H1 (cell line): ENCODE measurements around the gene ASB1. TPM values are rescaled to one million over a fixed set of nuclear protein-coding genes. Genes with fewer than 3 reads are reported as not detected.

Experiments
- CTCF ChIA-PET: fragments of 300-600 bp; sonication (Branson Sonifier 250); formaldehyde crosslinking; loops from one replicate; lab custom pipeline; 2021; ENCODE audit not compliant: partially characterized antibody; lab: Charles Lee
- POLR2A ChIA-PET: fragments of 300-600 bp; sonication (Branson Sonifier 250); formaldehyde crosslinking; loops from one replicate; lab custom pipeline; 2021; ENCODE audit warnings: inconsistent platforms; ENCODE audit not compliant: partially characterized antibody; lab: Charles Lee
- DNase-seq, 2 experiments: peaks; one replicate each; pipeline versions ENCODE4 v3.0.0 to v3.0.0-alpha.2; 2010 to 2022; ENCODE audit warnings: low spot score in 2 of 2, low read depth in 1 of 2, mixed read lengths in 1 of 2
- FAIRE-seq: peaks from 2 replicates; lab custom pipeline; 2011; peaks lifted over from hg19 to GRCh38; lab: Jason Lieb, UNC
- H2AFZ ChIP-seq: 2 replicates; pipeline ENCODE4 v1.8.1; 2012; ENCODE audit warnings: low read length, inconsistent platforms
- H2AK5ac ChIP-seq: 2 replicates; pipeline ENCODE4 v1.6.1; 2013; ENCODE audit warnings: low read depth, low read length
- H2BK120ac ChIP-seq: replicated peaks from 2 replicates; pipeline ENCODE3; 2013; ENCODE audit warnings: low read depth, low read length, inconsistent platforms
- H2BK12ac ChIP-seq: 2 replicates; pipeline ENCODE4 v1.6.1; 2013; ENCODE audit warnings: low read depth, low read length
- H2BK15ac ChIP-seq: 2 replicates; pipeline ENCODE4 v1.6.1; 2013; ENCODE audit warnings: low read length
- H2BK20ac ChIP-seq: 2 replicates; pipeline ENCODE4 v1.6.1; 2013; ENCODE audit warnings: low read length
- H2BK5ac ChIP-seq: 2 replicates; pipeline ENCODE4 v1.6.1; 2013; ENCODE audit warnings: low read depth, low read length
- H3K14ac ChIP-seq: 2 replicates; pipeline ENCODE4 v1.6.1; 2013; ENCODE audit warnings: inconsistent platforms; ENCODE audit not compliant: insufficient read length
- H3K18ac ChIP-seq: 2 replicates; pipeline ENCODE4 v1.6.1; 2013; ENCODE audit warnings: low read length; ENCODE audit errors: extremely low read depth
- H3K23ac ChIP-seq: 2 replicates; pipeline ENCODE4 v1.6.1; 2013; ENCODE audit warnings: inconsistent platforms; ENCODE audit not compliant: insufficient read length
- H3K23me2 ChIP-seq: 2 replicates; pipeline ENCODE4 v1.6.1; 2013; ENCODE audit warnings: low read depth, low read length
- H3K27ac ChIP-seq: 2 replicates; pipeline ENCODE4 v1.6.1; 2011; ENCODE audit warnings: low read depth, low read length, inconsistent platforms
- H3K27me3 ChIP-seq, 4 experiments: replicated peaks in 1 of 4; 1 replicate in 1 of 4; 2 replicates in 3 of 4; pipeline versions ENCODE4 v1.6.1 to v1.8.1; 2011 to 2013; ENCODE audit warnings: low read length in 3 of 4, mild to moderate bottlenecking in 3 of 4, inconsistent platforms in 2 of 4, mixed read lengths in 2 of 4, moderate library complexity in 1 of 4; ENCODE audit not compliant: control insufficient read depth in 3 of 4, insufficient read depth in 3 of 4; ENCODE audit errors: extremely low read depth in 1 of 4
- H3K36me3 ChIP-seq, 4 experiments: 2 replicates each; pipeline versions ENCODE4 v1.6.1 to v1.8.1; 2011 to 2013; ENCODE audit warnings: mild to moderate bottlenecking in 4 of 4, low read length in 3 of 4, moderate library complexity in 2 of 4, control low read depth in 1 of 4, inconsistent platforms in 1 of 4; ENCODE audit not compliant: insufficient read depth in 4 of 4, control insufficient read depth in 2 of 4
- H3K4ac ChIP-seq: replicated peaks from 2 replicates; pipeline ENCODE3; 2013; ENCODE audit warnings: low read length, low read depth, mixed read lengths, inconsistent platforms; ENCODE audit not compliant: insufficient read length
- H3K4me1 ChIP-seq, 4 experiments: replicated peaks in 1 of 4; 1 replicate in 1 of 4; 2 replicates in 3 of 4; pipeline versions ENCODE4 v1.6.1 to v1.8.1; 2011 to 2013; ENCODE audit warnings: low read length in 3 of 4, inconsistent platforms in 2 of 4, mixed read lengths in 1 of 4; ENCODE audit not compliant: insufficient read depth in 4 of 4, control insufficient read depth in 3 of 4
- H3K4me2 ChIP-seq, 2 experiments: 2 replicates each; pipeline versions ENCODE4 v1.6.1 to v1.8.1; 2011 to 2013; ENCODE audit warnings: low read depth in 2 of 2, low read length in 2 of 2, control low read depth in 1 of 2, inconsistent platforms in 1 of 2, mild to moderate bottlenecking in 1 of 2; ENCODE audit not compliant: insufficient read depth in 1 of 2
- H3K4me3 ChIP-seq, 4 experiments: fragments of 200-600, 300-600 bp in 1 of 4; sonication (generic), shearing (Covaris generic), sonication (Bioruptor Twin) in 1 of 4; 2 replicates each; pipeline versions ENCODE4 v1.5.1 to v1.8.1; 2011 to 2016; ENCODE audit warnings: low read length in 4 of 4, low read depth in 3 of 4, control low read depth in 2 of 4, inconsistent platforms in 2 of 4, mild to moderate bottlenecking in 2 of 4, mixed read lengths in 1 of 4, moderate library complexity in 1 of 4; ENCODE audit not compliant: insufficient read depth in 2 of 4; ENCODE audit errors: extremely low read depth in 1 of 4
- H3K56ac ChIP-seq: replicated peaks from 2 replicates; pipeline ENCODE3; 2013; ENCODE audit warnings: low read depth, mild to moderate bottlenecking, mixed read lengths, low read length, inconsistent platforms; ENCODE audit not compliant: insufficient read length
- H3K79me1 ChIP-seq: 2 replicates; pipeline ENCODE4 v1.6.1; 2013; ENCODE audit warnings: low read depth, low read length, control low read depth
- H3K79me2 ChIP-seq, 2 experiments: 2 replicates each; pipeline versions ENCODE4 v1.6.1 to v1.8.1; 2012 to 2013; ENCODE audit warnings: low read length in 2 of 2, mild to moderate bottlenecking in 2 of 2, inconsistent platforms in 1 of 2; ENCODE audit not compliant: insufficient read depth in 2 of 2, control insufficient read depth in 1 of 2
- H3K9ac ChIP-seq, 4 experiments: replicated peaks in 1 of 4; 1 replicate in 1 of 4; 2 replicates in 3 of 4; pipeline versions ENCODE4 v1.6.1 to v1.8.1; 2011 to 2013; ENCODE audit warnings: low read depth in 3 of 4, low read length in 3 of 4, control low read depth in 2 of 4, mild to moderate bottlenecking in 2 of 4, moderate library complexity in 2 of 4, inconsistent platforms in 1 of 4; ENCODE audit errors: extremely low read depth in 1 of 4
- H3K9me3 ChIP-seq, 2 experiments: 2 replicates each; pipeline versions ENCODE4 v1.6.1 to v1.8.1; 2012 to 2013; ENCODE audit warnings: mild to moderate bottlenecking in 2 of 2, moderate library complexity in 2 of 2, control low read depth in 1 of 2, inconsistent platforms in 1 of 2, low read depth in 1 of 2, low read length in 1 of 2, mixed read lengths in 1 of 2; ENCODE audit not compliant: insufficient read depth in 2 of 2
- H4K20me1 ChIP-seq, 2 experiments: replicated peaks in 1 of 2; 2 replicates each; pipeline versions ENCODE3 to v1.8.1; 2011 to 2013; ENCODE audit warnings: inconsistent platforms in 2 of 2, low read length in 2 of 2, mild to moderate bottlenecking in 1 of 2; ENCODE audit not compliant: insufficient read depth in 2 of 2, control insufficient read depth in 1 of 2
- H4K5ac ChIP-seq: 2 replicates; pipeline ENCODE4 v1.6.1; 2013; ENCODE audit warnings: low read length, low read depth, mixed read lengths, inconsistent platforms; ENCODE audit not compliant: insufficient read length
- H4K8ac ChIP-seq: 2 replicates; pipeline ENCODE4 v1.8.0; 2013; ENCODE audit warnings: mild to moderate bottlenecking, moderate library complexity, low read length, inconsistent platforms; ENCODE audit not compliant: insufficient read depth; ENCODE audit errors: extremely low read depth
- H4K91ac ChIP-seq: replicated peaks from 2 replicates; pipeline ENCODE3; 2013; ENCODE audit warnings: low read length, mixed read lengths, inconsistent platforms; ENCODE audit not compliant: insufficient read length
- BRCA1 ChIP-seq: IDR thresholded peaks from 2 replicates; pipeline ENCODE4 v1.6.1; 2012; ENCODE audit warnings: low read depth, low read length, improper control_type of control experiment
- CTBP2 ChIP-seq: IDR thresholded peaks from 2 replicates; pipeline ENCODE4 v1.7.0; 2011; ENCODE audit warnings: borderline replicate concordance, mild to moderate bottlenecking, moderate library complexity, mixed read lengths, low read length; ENCODE audit not compliant: insufficient read depth, insufficient read length
- JUND ChIP-seq: IDR thresholded peaks from 2 replicates; pipeline ENCODE4 v1.6.1; 2011; ENCODE audit warnings: mild to moderate bottlenecking, improper control_type of control experiment, low read length
- KDM1A ChIP-seq: fragments of 200-600, 300-600 bp; sonication (generic); IDR thresholded peaks from 2 replicates; pipeline ENCODE4 v1.7.1; 2016; ENCODE audit warnings: mild to moderate bottlenecking, low read length, borderline replicate concordance
- PHF8 ChIP-seq: fragments of 200-600 bp; sonication (generic); conservative IDR thresholded peaks from 2 replicates; pipeline ENCODE4 v1.7.1; 2012; ENCODE audit warnings: low read depth, mild to moderate bottlenecking, inconsistent platforms, low read length, moderate library complexity
- POLR2A ChIP-seq, 2 experiments: IDR thresholded peaks; 1 replicate in 1 of 2; 2 replicates in 1 of 2; pipeline ENCODE4 v1.6.1; 2011; ENCODE audit warnings: low read depth in 2 of 2, low read length in 2 of 2, mild to moderate bottlenecking in 2 of 2; ENCODE audit errors: control extremely low read depth in 1 of 2
- RAD21 ChIP-seq, 2 experiments: IDR thresholded peaks in 1 of 2; conservative IDR thresholded peaks in 1 of 2; 2 replicates each; pipeline ENCODE4 v1.6.1; 2011; ENCODE audit warnings: low read depth in 2 of 2, low read length in 2 of 2, improper control_type of control experiment in 1 of 2, inconsistent platforms in 1 of 2, mild to moderate bottlenecking in 1 of 2, moderate library complexity in 1 of 2
- SIX5 ChIP-seq: IDR thresholded peaks from 2 replicates; pipeline ENCODE4 v1.6.1; 2011; ENCODE audit warnings: mild to moderate bottlenecking, low read depth, low read length
- SP4 ChIP-seq: IDR thresholded peaks from 2 replicates; pipeline ENCODE4 v1.6.1; 2012; ENCODE audit warnings: low read length, inconsistent platforms
- TAF1 ChIP-seq: IDR thresholded peaks from 2 replicates; pipeline ENCODE4 v1.6.1; 2011; ENCODE audit warnings: mild to moderate bottlenecking, low read depth, low read length
- TAF7 ChIP-seq: optimal IDR thresholded peaks from 2 replicates; pipeline ENCODE3; 2011; ENCODE audit warnings: low read depth, mild to moderate bottlenecking, inconsistent platforms, low read length, moderate library complexity, borderline replicate concordance
- TEAD4 ChIP-seq: IDR thresholded peaks from 2 replicates; pipeline ENCODE4 v1.6.1; 2012; ENCODE audit warnings: low read depth, low read length, inconsistent platforms, mixed read lengths
- USF2 ChIP-seq: IDR thresholded peaks from 2 replicates; pipeline ENCODE4 v1.6.1; 2011; ENCODE audit warnings: low read length, improper control_type of control experiment
- YY1 ChIP-seq: IDR thresholded peaks from 2 replicates; pipeline ENCODE4 v1.6.1; 2011; ENCODE audit warnings: low read depth, mild to moderate bottlenecking, low read length
- WGBS, 2 experiments: shearing (Covaris generic) in 1 of 2; methylation state at CpG; one replicate each; pipeline versions ENCODE4 v1.1.6 to v1.1.7; 2013 to 2015; ENCODE audit warnings: low lambda C conversion rate in 2 of 2, mixed read lengths in 2 of 2, inconsistent platforms in 1 of 2, low coverage in 1 of 2, missing lambda C conversion rate in 1 of 2; ENCODE audit not compliant: insufficient replicate concordance in 2 of 2, insufficient coverage in 1 of 2, insufficient read length in 1 of 2; ENCODE audit errors: extremely low coverage in 1 of 2, missing lambda C conversion rate in 1 of 2; 5-methylcytosine and 5-hydroxymethylcytosine counted together
- polyA plus RNA-seq, 7 experiments: library from polyadenylated mRNA; depleted of rRNA in 3 of 7; stranded (reverse) in 5 of 7; unstranded in 2 of 7; fragments of >200 nt in 5 of 7; fragments of 200-250 nt in 2 of 7; gene quantifications; 1 replicate in 5 of 7; 2 replicates in 1 of 7; 4 replicates in 1 of 7; pipeline versions ENCODE4 v1.2.1 to v1.2.3, GENCODE V29; 2011 to 2013; ENCODE audit warnings: missing spikeins in 2 of 7, mixed read lengths in 2 of 7
- total RNA-seq: library from RNA; stranded (reverse); fragmentation: NEBNext Ultra II Directional; extraction: Animal tissue kit (Norgen Biotek cat#: 25700); gene quantifications from 2 replicates; pipeline ENCODE4 v1.2.1, GENCODE V29; 2021

The ASB1 gene
- total and polyA plus RNA-seq, 2 of the 8 experiments (the other 6 are each of a cell fraction or from before 2014, with no cell fraction given), result 24.1 to 36.0 TPM

- no peak for FAIRE-seq
- H3K56ac ChIP-seq, result no peak overlapping the region
- no peak overlapping the region for H4K5ac ChIP-seq
- H3K79me1 ChIP-seq, result no peaks in the 10 kb centered on the region
- no peak overlapping the region for H2BK15ac ChIP-seq
- no peak overlapping the region for H3K27ac ChIP-seq
- no peak overlapping the region for H2AFZ ChIP-seq
- H3K4me3 ChIP-seq, result no peak overlapping the region
- no peaks in the 10 kb centered on the region for H3K9me3 ChIP-seq
- no peak overlapping the region for H3K9ac ChIP-seq
- no peak overlapping the region; the same call in 1 of the 2 replicates for H4K8ac ChIP-seq
- H2BK5ac ChIP-seq, result no peak overlapping the region; the same call in 1 of the 2 replicates
- no peak overlapping the region for H3K14ac ChIP-seq
- no peaks in the 10 kb centered on the region for H3K23me2 ChIP-seq
- no peak overlapping the region for H2BK12ac ChIP-seq
- no peaks in the 10 kb centered on the region for H4K20me1 ChIP-seq
- peak in 1 of 2 experiments; percentile 41 for DNase-seq
- no peak overlapping the region for H2BK120ac ChIP-seq
- CTCF ChIA-PET, result no interaction called here
- no peaks in the 10 kb centered on the region for H3K36me3 ChIP-seq
- H3K4me2 ChIP-seq, result no peak overlapping the region
- no peak overlapping the region for H3K18ac ChIP-seq
- H3K4me1 ChIP-seq, result no peaks in the 10 kb centered on the region; a peak in 1 of 7 replicates
- H3K27me3 ChIP-seq, result no peaks in the 10 kb centered on the region
- no peaks in the 10 kb centered on the region for H3K79me2 ChIP-seq
- H2AK5ac ChIP-seq, result no peak overlapping the region
- no peak overlapping the region for H2BK20ac ChIP-seq
- POLR2A ChIA-PET, result no interaction called here
- H3K23ac ChIP-seq, result no peak overlapping the region
- H4K91ac ChIP-seq, result no peak overlapping the region
- H3K4ac ChIP-seq, result no peak overlapping the region
- WGBS, 2 experiments, result 94% methylated on average over 16 of the region's 16 CpGs; no CpG with 5 or more reads in 1 of the 2 experiments
- TF ChIP-seq SP4, result no peak
- no peak for TF ChIP-seq SIX5
- TF ChIP-seq RAD21 (IDR thresholded peaks at IDR 0.05 in 1 of 2, conservative IDR thresholded peaks at IDR 0.05 in 1 of 2; ENCODE audit: low read depth in 2 of 2, low read length in 2 of 2), result no peak
- TF ChIP-seq TAF7, result no peak
- TF ChIP-seq TEAD4, result no peak
- no peak for TF ChIP-seq TAF1
- no peak for TF ChIP-seq KDM1A
- TF ChIP-seq JUND, result no peak
- no peak for TF ChIP-seq BRCA1
- TF ChIP-seq PHF8, result no peak
- TF ChIP-seq YY1, result no peak
- no peak for TF ChIP-seq POLR2A (IDR thresholded peaks at IDR 0.05; ENCODE audit: control extremely low read depth in 1 of 2, low read depth in 2 of 2, low read length in 2 of 2)
- no peak for TF ChIP-seq CTBP2
- TF ChIP-seq USF2, result no peak
These were observed 67.8 kb downstream of the ASB1 start for GRCh38 chr2:238494573-238494961.
